Activated naive CD8-positive, alpha-beta T cell treated with anti-CD3 and anti-CD28 coated beads, Interleukin-2, amount 10 ng/mL, durations not matched to agents 7 days and 5 days (primary cell): ENCODE measurements around the gene PTPRZ1. TPM values are rescaled to one million over a fixed set of nuclear protein-coding genes. Genes with fewer than 3 reads are reported as not detected.

Source experiments
- ATAC-seq: fragments of 150-1000 bp; cut with Tn5 transposase; one replicate; pipeline ENCODE4 v1.10.0; 2021; ENCODE audit warnings: low read depth, moderate library complexity
- POLR2A ChIA-PET: fragments of 350-600 bp; sonication (Branson Sonifier 250); formaldehyde crosslinking; loops from one replicate; lab custom pipeline; 2021; ENCODE audit warnings: antibody characterized with exemption; lab: Charles Lee
- DNase-seq: peaks from one replicate; pipeline ENCODE4 v3.0.0; 2021
- H3K27ac Mint-ChIP-seq: one replicate; pipeline ENCODE4 v1.8.0; 2022; ENCODE audit warnings: mild to moderate bottlenecking, mixed read lengths
- H3K27me3 Mint-ChIP-seq: one replicate; pipeline ENCODE4 v1.8.0; 2022; ENCODE audit warnings: mild to moderate bottlenecking, moderate library complexity, mixed read lengths
- H3K36me3 Mint-ChIP-seq: one replicate; pipeline ENCODE4 v1.8.0; 2021; ENCODE audit warnings: mild to moderate bottlenecking, mixed read lengths
- H3K4me1 Mint-ChIP-seq: one replicate; pipeline ENCODE4 v1.8.0; 2021; ENCODE audit warnings: mixed read lengths
- H3K4me3 Mint-ChIP-seq: one replicate; pipeline ENCODE4 v1.8.0; 2022; ENCODE audit warnings: mild to moderate bottlenecking, moderate library complexity, mixed read lengths
- H3K9me3 Mint-ChIP-seq: one replicate; pipeline ENCODE4 v1.8.0; 2021; ENCODE audit warnings: mixed read lengths
- total RNA-seq, 2 experiments: library from RNA; stranded (reverse); gene quantifications; one replicate each; pipeline ENCODE4 v1.2.3, GENCODE V29; 2021

PTPRZ1 gene
- total RNA-seq, 2 experiments from 2014 or later: not detected

- ATAC-seq (no peak), DNase-seq (no peak)
- Mint-ChIP-seq H3K4me3 (no peak overlapping the region), H3K27ac (no peak overlapping the region), H3K9me3 (no peaks in the 10 kb centered on the region), H3K4me1 (no peaks in the 10 kb centered on the region), H3K27me3 (no peaks in the 10 kb centered on the region), H3K36me3 (no peaks in the 10 kb centered on the region)
- POLR2A ChIA-PET: no interaction called here
Measured at GRCh38 chr7:121945480-121946236, 72.7 kb downstream of the PTPRZ1 start.

- POLR2A ChIA-PET: no interaction called here
Measured at GRCh38 chr7:121953164-121953563, 80.2 kb downstream of the PTPRZ1 start.

GRCh38 chr7:121953601-121954000 lies 80.6 kb downstream of the PTPRZ1 start:
- H3K4me3 Mint-ChIP-seq: no peak overlapping the region
- no peak for ATAC-seq
- POLR2A ChIA-PET: no interaction called here
- DNase-seq: no peak
- no peaks in the 10 kb centered on the region for H3K27me3 Mint-ChIP-seq
- no peaks in the 10 kb centered on the region for H3K9me3 Mint-ChIP-seq
- no peak overlapping the region for H3K27ac Mint-ChIP-seq
- H3K4me1 Mint-ChIP-seq: no peaks in the 10 kb centered on the region
- no peaks in the 10 kb centered on the region for H3K36me3 Mint-ChIP-seq

More at GRCh38 chr7:121953164-121953563, 80.2 kb downstream of the PTPRZ1 start:
- Mint-ChIP-seq H3K27ac (no peak overlapping the region), H3K36me3 (no peaks in the 10 kb centered on the region), H3K9me3 (no peaks in the 10 kb centered on the region), H3K4me1 (no peaks in the 10 kb centered on the region), H3K27me3 (no peaks in the 10 kb centered on the region), H3K4me3 (no peak overlapping the region)
- no peak for DNase-seq
- no peak for ATAC-seq

DNA sequence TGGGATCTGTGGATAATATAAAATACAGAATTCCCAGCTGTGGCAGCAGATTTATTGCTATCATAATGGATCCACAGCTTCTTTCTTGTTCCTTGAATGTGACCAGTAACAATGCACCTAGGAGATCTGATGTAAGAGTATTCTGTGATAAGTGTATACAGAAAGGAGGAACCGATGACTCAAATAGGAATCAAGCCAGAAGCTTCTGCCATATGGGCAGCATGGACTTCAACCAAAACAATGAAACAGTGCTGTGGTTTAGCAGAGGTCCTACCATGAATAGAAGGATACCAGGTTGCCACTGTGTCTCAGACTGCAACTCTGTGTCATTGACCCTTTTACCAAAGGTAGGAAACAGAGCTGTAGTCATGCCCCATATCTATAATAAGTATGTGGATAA lies 81.8 kb downstream of the PTPRZ1 start:
- ATAC-seq (no peak), DNase-seq (no peak)
- H3K36me3 Mint-ChIP-seq: no peaks in the 10 kb centered on the region
- no peak overlapping the region for H3K27ac Mint-ChIP-seq
- no peaks in the 10 kb centered on the region for H3K27me3 Mint-ChIP-seq
- H3K9me3 Mint-ChIP-seq: no peaks in the 10 kb centered on the region
- H3K4me3 Mint-ChIP-seq: no peak overlapping the region
- POLR2A ChIA-PET: no interaction called here
- no peaks in the 10 kb centered on the region for H3K4me1 Mint-ChIP-seq

DNA sequence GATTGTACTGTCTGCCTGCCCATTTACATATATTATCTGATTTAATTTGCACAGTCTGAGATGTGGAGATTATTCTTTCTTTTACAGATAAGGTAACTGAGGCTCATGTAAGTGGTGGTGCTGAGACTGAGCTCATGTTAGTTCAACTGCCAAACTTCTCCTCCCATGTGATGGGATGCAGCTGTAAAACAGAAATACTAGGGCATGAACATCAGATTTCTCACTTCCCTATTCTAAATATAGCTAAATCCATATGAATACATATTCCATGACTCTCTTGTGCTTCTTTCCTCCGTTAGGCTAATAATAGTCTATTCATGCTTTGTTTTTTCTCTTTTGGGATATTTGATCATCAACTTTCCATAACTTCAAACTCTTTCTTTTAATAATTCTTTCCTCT lies 84.7 kb downstream of the PTPRZ1 start:
- H3K4me3 Mint-ChIP-seq: no peak overlapping the region
- no peaks in the 10 kb centered on the region for H3K4me1 Mint-ChIP-seq
- no peaks in the 10 kb centered on the region for H3K9me3 Mint-ChIP-seq
- no peak overlapping the region for H3K27ac Mint-ChIP-seq
- H3K27me3 Mint-ChIP-seq: no peaks in the 10 kb centered on the region
- POLR2A ChIA-PET: no interaction called here
- no peak for DNase-seq
- ATAC-seq: no peak
- H3K36me3 Mint-ChIP-seq: no peaks in the 10 kb centered on the region

GRCh38 chr7:121960678-121961077 lies 87.7 kb downstream of the PTPRZ1 start:
- H3K27me3 Mint-ChIP-seq: no peaks in the 10 kb centered on the region
- no peak overlapping the region for H3K27ac Mint-ChIP-seq
- no peaks in the 10 kb centered on the region for H3K9me3 Mint-ChIP-seq
- DNase-seq (no peak), ATAC-seq (no peak)
- POLR2A ChIA-PET: no interaction called here
- no peaks in the 10 kb centered on the region for H3K36me3 Mint-ChIP-seq
- H3K4me1 Mint-ChIP-seq: no peaks in the 10 kb centered on the region
- H3K4me3 Mint-ChIP-seq: no peak overlapping the region

DNA sequence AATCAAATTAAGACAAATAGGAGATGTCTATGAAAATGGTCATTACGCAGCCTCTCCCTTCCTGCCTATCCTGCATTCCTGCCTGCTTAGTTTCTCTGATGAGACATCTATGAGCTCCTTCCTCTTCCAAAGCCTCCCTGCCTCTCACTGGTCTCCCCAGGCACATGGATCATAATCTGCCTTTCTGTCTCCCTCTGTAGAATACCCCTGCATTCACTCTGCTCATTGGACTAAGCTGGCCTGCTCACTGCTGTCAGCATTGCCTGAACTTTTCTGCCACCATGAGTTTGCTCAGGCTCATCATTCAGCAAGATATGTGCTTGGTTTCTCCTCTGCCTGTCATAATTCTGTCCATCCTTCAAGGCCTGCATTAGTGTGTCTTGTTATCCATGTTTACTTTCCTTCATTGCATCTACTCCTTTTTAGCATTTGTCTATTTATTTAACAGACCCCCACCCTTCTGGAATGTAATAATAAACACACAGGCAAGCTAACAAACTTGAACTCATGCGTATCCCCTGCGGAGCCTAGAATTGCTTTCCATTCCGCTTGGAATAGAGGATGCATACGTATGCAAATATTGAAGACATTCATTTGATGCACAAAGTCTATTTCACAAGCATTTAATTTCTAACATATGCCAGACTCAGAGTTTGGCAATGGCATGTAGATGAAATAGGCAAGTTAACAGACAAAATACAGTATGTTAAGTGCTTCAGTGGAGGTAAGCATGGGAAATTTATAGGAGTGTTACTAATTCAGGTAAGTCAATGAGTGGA lies 88.3 kb downstream of the PTPRZ1 start:
- ATAC-seq (no peak), DNase-seq (no peak)
- no peaks in the 10 kb centered on the region for H3K9me3 Mint-ChIP-seq
- H3K36me3 Mint-ChIP-seq: no peaks in the 10 kb centered on the region
- H3K4me1 Mint-ChIP-seq: no peaks in the 10 kb centered on the region
- H3K27me3 Mint-ChIP-seq: no peaks in the 10 kb centered on the region
- H3K27ac Mint-ChIP-seq: no peak overlapping the region
- POLR2A ChIA-PET: no interaction called here
- no peak overlapping the region for H3K4me3 Mint-ChIP-seq

- ATAC-seq (no peak), DNase-seq (no peak)
- Mint-ChIP-seq H3K36me3 (no peaks in the 10 kb centered on the region), H3K9me3 (no peaks in the 10 kb centered on the region), H3K4me3 (no peak overlapping the region), H3K27ac (no peak overlapping the region), H3K27me3 (no peaks in the 10 kb centered on the region), H3K4me1 (no peaks in the 10 kb centered on the region)
- POLR2A ChIA-PET: no interaction called here
Measured at GRCh38 chr7:121966276-121966934, 93.4 kb downstream of the PTPRZ1 start.

GRCh38 chr7:121966935-121967332 lies 94.0 kb downstream of the PTPRZ1 start:
- H3K9me3 Mint-ChIP-seq: no peaks in the 10 kb centered on the region
- DNase-seq (no peak), ATAC-seq (no peak)
- no peak overlapping the region for H3K4me3 Mint-ChIP-seq
- H3K36me3 Mint-ChIP-seq: no peaks in the 10 kb centered on the region
- no peaks in the 10 kb centered on the region for H3K27me3 Mint-ChIP-seq
- POLR2A ChIA-PET: no interaction called here
- no peaks in the 10 kb centered on the region for H3K4me1 Mint-ChIP-seq
- no peak overlapping the region for H3K27ac Mint-ChIP-seq

- Mint-ChIP-seq H3K27ac (no peak overlapping the region), H3K4me3 (no peak overlapping the region), H3K4me1 (no peaks in the 10 kb centered on the region), H3K9me3 (no peaks in the 10 kb centered on the region), H3K27me3 (no peaks in the 10 kb centered on the region), H3K36me3 (no peaks in the 10 kb centered on the region)
- ATAC-seq (no peak), DNase-seq (no peak)
- POLR2A ChIA-PET: no interaction called here
Measured at GRCh38 chr7:121985476-121986030, 112.6 kb downstream of the PTPRZ1 start.

- Mint-ChIP-seq H3K4me1 (no peaks in the 10 kb centered on the region), H3K4me3 (no peak overlapping the region), H3K27me3 (no peaks in the 10 kb centered on the region), H3K36me3 (no peaks in the 10 kb centered on the region), H3K27ac (no peak overlapping the region), H3K9me3 (no peaks in the 10 kb centered on the region)
- ATAC-seq (no peak), DNase-seq (no peak)
- POLR2A ChIA-PET: no interaction called here
Measured at GRCh38 chr7:121992068-121992467, 119.1 kb downstream of the PTPRZ1 start.

DNA sequence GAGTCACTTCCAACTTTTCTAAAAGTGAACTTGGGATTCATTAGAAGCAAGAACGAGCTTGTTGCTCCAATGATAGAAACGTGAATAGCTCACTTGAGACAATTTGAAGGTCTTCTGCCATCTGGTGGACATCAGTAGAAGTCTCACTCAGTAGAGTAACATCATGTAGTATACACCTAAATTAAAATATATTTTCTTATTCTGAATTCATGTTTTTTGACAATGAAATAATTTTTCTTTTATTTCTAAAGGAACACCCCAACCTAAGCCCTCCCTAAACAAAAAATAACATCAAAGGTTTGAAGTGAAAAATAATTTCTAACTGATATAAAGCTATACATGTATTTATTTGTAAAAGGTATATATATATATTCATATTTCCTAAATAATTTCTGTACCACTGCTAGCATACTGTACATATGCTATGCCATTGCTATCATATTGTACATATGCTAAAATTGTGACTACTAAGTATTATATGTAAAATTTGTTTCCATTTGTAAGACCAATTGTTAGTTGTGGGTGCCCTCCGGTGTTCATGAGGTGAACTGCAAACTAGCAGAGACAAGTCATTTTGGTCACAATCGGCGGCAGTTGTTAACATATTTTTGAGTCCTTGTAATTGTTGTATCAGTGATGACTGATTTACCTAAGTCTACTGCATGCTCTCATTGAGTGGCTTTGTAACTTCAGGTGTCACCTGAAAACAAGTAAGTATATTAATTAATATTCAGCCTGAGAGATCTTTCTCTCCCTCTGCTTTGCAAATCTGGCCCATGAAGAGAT lies 121.9 kb downstream of the PTPRZ1 start:
- H3K36me3 Mint-ChIP-seq: no peaks in the 10 kb centered on the region
- H3K9me3 Mint-ChIP-seq: no peaks in the 10 kb centered on the region
- peak; percentile 31 for DNase-seq
- peak; percentile 82 for ATAC-seq
- no peaks in the 10 kb centered on the region for H3K27me3 Mint-ChIP-seq
- POLR2A ChIA-PET: no interaction called here
- no peak overlapping the region for H3K27ac Mint-ChIP-seq
- H3K4me1 Mint-ChIP-seq: no peaks in the 10 kb centered on the region
- H3K4me3 Mint-ChIP-seq: no peak overlapping the region

DNA sequence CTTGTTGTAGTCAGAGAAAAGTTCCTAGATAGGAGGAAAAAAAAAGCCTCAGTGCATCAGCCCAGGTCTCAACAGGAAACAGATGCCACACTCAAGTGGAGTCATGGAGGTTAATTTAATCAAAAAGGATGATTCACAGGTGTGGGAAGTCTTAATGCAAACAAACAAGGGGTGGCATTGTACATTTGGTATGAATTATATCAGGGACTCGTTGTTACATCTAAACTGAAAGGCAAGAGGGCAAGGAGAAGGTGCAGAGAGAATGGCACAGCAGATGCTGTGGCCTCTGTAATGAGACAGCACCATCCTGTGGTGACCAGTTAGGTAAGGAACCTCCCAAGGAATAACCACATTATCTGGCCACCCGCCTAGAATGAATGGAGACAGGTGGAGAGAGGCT lies 133.7 kb downstream of the PTPRZ1 start:
- H3K27me3 Mint-ChIP-seq: no peaks in the 10 kb centered on the region
- POLR2A ChIA-PET: no interaction called here
- no peak overlapping the region for H3K4me3 Mint-ChIP-seq
- no peak overlapping the region for H3K27ac Mint-ChIP-seq
- no peaks in the 10 kb centered on the region for H3K9me3 Mint-ChIP-seq
- DNase-seq: no peak
- no peaks in the 10 kb centered on the region for H3K36me3 Mint-ChIP-seq
- H3K4me1 Mint-ChIP-seq: no peaks in the 10 kb centered on the region
- no peak for ATAC-seq
